Kidney (tissue), 22 donors: ENCODE results near the gene C12orf54. TPM values are rescaled to one million over a fixed set of nuclear protein-coding genes. Genes with fewer than 3 reads are reported as not detected.
"Not testable (repeated sequence)": the region's sequence is repeated elsewhere in the genome, so short reads cannot be mapped to it uniquely, and the experiment has no call there.

Experiments used
- DNase-seq, 5 donors: peaks; one replicate each; pipeline ENCODE4 v3.0.0-alpha.2; 2013 to 2020
- FAIRE-seq: peaks from 2 replicates; lab custom pipeline; 2012; peaks lifted over from hg19 to GRCh38; lab: Jason Lieb, UNC
- H3K27ac ChIP-seq, 2 donors: one replicate each; pipeline ENCODE4 v1.7.0; 2013; ENCODE audit warnings: low read depth in 2 of 2, low read length in 2 of 2, inconsistent platforms in 1 of 2
- H3K27me3 ChIP-seq: one replicate; pipeline ENCODE4 v1.7.1; 2013; ENCODE audit warnings: low read length, inconsistent platforms; ENCODE audit not compliant: control insufficient read depth, insufficient read depth
- H3K36me3 ChIP-seq, 3 donors: one replicate each; pipeline versions ENCODE4 v1.7.0 to v1.7.1; 2013; ENCODE audit warnings: low read length in 3 of 3, control low read depth in 1 of 3, inconsistent platforms in 1 of 3; ENCODE audit not compliant: insufficient read depth in 3 of 3, control insufficient read depth in 2 of 3
- H3K4me1 ChIP-seq, 3 donors: one replicate each; pipeline versions ENCODE4 v1.7.0 to v1.7.1; 2013; ENCODE audit warnings: low read length in 3 of 3, inconsistent platforms in 1 of 3, low read depth in 1 of 3; ENCODE audit not compliant: control insufficient read depth in 2 of 3, insufficient read depth in 2 of 3
- H3K4me3 ChIP-seq, 3 donors: one replicate each; pipeline versions ENCODE4 v1.7.0 to v1.8.1; 2013; ENCODE audit warnings: low read length in 3 of 3, control low read depth in 1 of 3, inconsistent platforms in 1 of 3
- H3K9ac ChIP-seq, 3 donors: one replicate each; pipeline versions ENCODE4 v1.7.0 to v1.7.1; 2013; ENCODE audit warnings: low read length in 3 of 3, control low read depth in 1 of 3, inconsistent platforms in 1 of 3
- H3K9me3 ChIP-seq, 3 donors: one replicate each; pipeline versions ENCODE4 v1.7.0 to v1.7.1; 2013; ENCODE audit warnings: low read length in 3 of 3, control low read depth in 1 of 3, inconsistent platforms in 1 of 3; ENCODE audit not compliant: control insufficient read depth in 2 of 3, insufficient read depth in 1 of 3
- CTCF ChIP-seq: IDR thresholded peaks from 3 replicates; pipeline ENCODE4 v1.5.1; 2012; ENCODE audit warnings: mild to moderate bottlenecking, moderate library complexity, borderline replicate concordance; ENCODE audit not compliant: insufficient read depth; ENCODE audit errors: extremely low read depth
- intact Hi-C: fragments of 100-400 bp; cut with DNase I; formaldehyde crosslinking; loops from one replicate; pipeline ENCODE4 v1.11.1; 2022
- long read RNA-seq, 10 donors: library from polyadenylated mRNA in 1 of 10; unstranded in 1 of 10; transcript quantifications; one replicate each; pipeline ENCODE4 v2.0.0 and lab custom pipeline, GENCODE V29; 2021 to 2026
- polyA plus RNA-seq: library from polyadenylated mRNA; stranded (reverse); fragments of 350-450 nt; fragmentation: Illumina TruSeq; extraction: RNeasy Lipid Tissue Mini Kit (QIAGEN cat#74804); gene quantifications from one replicate; pipeline ENCODE4 v1.2.3, GENCODE V29; 2014; ENCODE audit warnings: low read depth, low replicate concordance; ENCODE audit not compliant: insufficient read depth
- total RNA-seq: library from RNA; stranded (reverse); fragmentation: NEBNext Ultra II Directional; extraction: Animal tissue kit (Norgen Biotek cat#: 25700); gene quantifications from one replicate; pipeline ENCODE4 v1.2.1, GENCODE V29; 2021
- donor health status: control.
- donor health status: control.
- donor health status: control.
- donor health status: control.
- donor health status: control.
- donor health status: DM: yes; HTN: yes; CAD: no.
- donor health status: Normal renal cell carcinoma (clear cell type).

The C12orf54 gene
- total RNA-seq, result not detected
- polyA plus RNA-seq, result not detected
- long read RNA-seq, donor 1, result 0 reads
- long read RNA-seq, donor 2, result 0 reads
- long read RNA-seq, donor 3, result 0 reads
- long read RNA-seq, donor 4, result 0 reads
- long read RNA-seq, donor 5, result 0 reads
- long read RNA-seq, donor 6, result 0 reads
- long read RNA-seq, donor 7, result 0 reads
- long read RNA-seq, donor 8, result 0 reads
- long read RNA-seq, donor 9, result 0 reads
- long read RNA-seq, donor 10, result 0 reads

- Histone ChIP-seq H3K4me3 (no peak within 1 kb of the TSS), H3K4me1 (no peaks in the 10 kb centered on the region), H3K36me3 (no peaks in the 10 kb centered on the region), H3K27ac (no peak within 1 kb of the TSS), H3K9me3 (no peaks in the 10 kb centered on the region), H3K27me3 (no peaks in the 10 kb centered on the region), H3K9ac (no peak within 1 kb of the TSS)
- intact Hi-C loops, result no loop called here
- DNase-seq, result no peak
- no peak for TF ChIP-seq CTCF
- no peak for FAIRE-seq
These were observed at the start of gene C12orf54 for GRCh38 chr12:48482198-48482597. Gene C12orf54, plus strand, starts transcription at chr12:48482498. Its CDS starts 799 bp downstream, at chr12:48483297.

- H3K36me3 ChIP-seq, H3K4me3 ChIP-seq, intact Hi-C loops, H3K27ac ChIP-seq, FAIRE-seq, H3K4me1 ChIP-seq, DNase-seq, H3K9ac ChIP-seq, H3K27me3 ChIP-seq, H3K9me3 ChIP-seq: not testable (repeated sequence)
These were observed 48.3 kb upstream of the C12orf54 start for GRCh38 chr12:48434016-48434415.

GRCh38 chr12:48441069-48441468 lies 41.2 kb upstream of the C12orf54 start:
- Histone ChIP-seq H3K36me3 (no peaks in the 10 kb centered on the region), H3K9ac (no peak overlapping the region), H3K4me3 (no peak overlapping the region), H3K9me3 (no peaks in the 10 kb centered on the region), H3K27me3 (no peaks in the 10 kb centered on the region), H3K27ac (no peak overlapping the region), H3K4me1 (no peaks in the 10 kb centered on the region)
- TF ChIP-seq CTCF, result no peak
- no peak for DNase-seq
- intact Hi-C loops, result no loop called here
- FAIRE-seq, result no peak

DNA sequence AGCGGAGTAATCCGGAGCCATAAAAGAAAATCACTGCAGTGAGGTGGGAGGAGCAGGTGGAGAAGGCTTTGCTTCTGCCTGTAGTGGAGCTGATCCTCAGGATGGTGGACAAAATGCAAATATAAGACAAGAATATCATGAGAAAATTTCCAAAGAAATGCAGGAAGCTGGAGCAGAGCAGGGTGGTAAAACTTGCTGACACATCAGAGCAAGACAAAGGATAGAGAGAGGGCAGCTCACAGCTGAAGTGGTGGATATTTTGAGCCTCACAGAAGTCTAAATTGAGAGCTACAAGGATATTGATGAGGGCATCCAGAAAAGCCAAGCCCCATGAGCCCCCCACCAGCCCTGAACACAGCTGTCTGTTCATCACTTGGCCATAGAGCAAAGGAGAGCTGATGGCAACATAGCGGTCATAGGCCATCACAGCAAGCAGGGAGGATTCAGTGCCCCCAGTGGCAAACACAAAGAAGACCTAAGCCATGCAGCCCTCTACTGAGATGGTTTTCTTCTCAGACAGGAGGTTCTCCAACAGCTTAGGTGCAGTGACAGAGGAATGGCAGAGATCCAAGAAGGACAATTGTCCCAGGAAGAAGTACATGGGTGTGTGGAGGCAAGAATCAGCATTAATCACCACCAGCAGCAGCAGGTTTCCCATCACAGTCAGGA lies 40.0 kb upstream of the C12orf54 start:
- DNase-seq (no peak), FAIRE-seq (no peak)
- Histone ChIP-seq H3K27ac (no peak overlapping the region), H3K4me1 (no peaks in the 10 kb centered on the region), H3K9ac (no peak overlapping the region), H3K4me3 (no peak overlapping the region), H3K9me3 (no peaks in the 10 kb centered on the region), H3K36me3 (no peaks in the 10 kb centered on the region), H3K27me3 (no peaks in the 10 kb centered on the region)
- intact Hi-C loops, result no loop called here
- no peak for TF ChIP-seq CTCF
